Keratinocyte (primary cell): ENCODE measurements around the gene ARHGAP8.

Experiments used
- EZH2 ChIP-seq: IDR thresholded peaks from one replicate; pipeline ENCODE4 v1.6.1; 2012; ENCODE audit warnings: inconsistent platforms, mild to moderate bottlenecking, low read length, moderate library complexity
- TF ChIP-seq, protein P1 (sequence below), 3 experiments: IDR thresholded peaks in 1 of 3; conservative IDR thresholded peaks in 1 of 3; optimal IDR thresholded peaks in 1 of 3; 2 replicates in 2 of 3; 3 replicates in 1 of 3; pipeline versions ENCODE3 to v1.5.1; 2011; ENCODE audit warnings: low read length in 3 of 3, mild to moderate bottlenecking in 3 of 3, moderate library complexity in 2 of 3, control low read depth in 1 of 3, inconsistent platforms in 1 of 3; ENCODE audit not compliant: insufficient read depth in 2 of 3; ENCODE audit errors: extremely low read depth in 1 of 3

DNA sequence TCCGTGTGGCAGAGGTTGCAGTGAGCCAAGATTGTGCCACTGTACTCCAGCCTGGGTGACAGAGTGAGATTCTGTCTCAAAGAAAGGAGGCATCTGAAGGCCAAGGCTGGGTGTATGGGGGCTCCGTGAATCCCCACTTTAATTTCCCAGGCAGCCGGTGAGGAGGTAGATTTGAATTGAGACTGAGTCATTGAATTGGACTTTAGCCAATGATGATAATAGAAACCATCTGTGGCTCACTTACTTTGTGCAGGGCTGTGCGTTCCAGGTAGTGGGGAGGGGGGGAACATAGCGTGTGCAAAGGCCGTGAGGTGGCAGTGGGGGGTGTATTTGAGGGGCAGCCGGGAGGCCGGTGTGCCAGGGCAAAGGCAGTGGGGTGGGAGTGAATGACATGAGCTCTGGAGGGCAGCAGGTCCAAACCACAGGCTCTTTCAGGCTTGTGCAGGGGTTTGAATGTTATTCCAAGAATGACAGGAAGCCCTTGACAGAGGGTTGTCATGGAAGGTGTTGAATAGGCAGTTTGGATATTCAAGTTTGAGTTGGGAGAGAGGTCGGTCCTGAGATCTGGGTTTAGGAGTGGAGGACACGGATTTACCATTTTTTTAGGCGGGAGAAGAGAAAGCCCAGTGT is 6.1 kb downstream of the ARHGAP8 start:
- TF ChIP-seq, protein P1, sequence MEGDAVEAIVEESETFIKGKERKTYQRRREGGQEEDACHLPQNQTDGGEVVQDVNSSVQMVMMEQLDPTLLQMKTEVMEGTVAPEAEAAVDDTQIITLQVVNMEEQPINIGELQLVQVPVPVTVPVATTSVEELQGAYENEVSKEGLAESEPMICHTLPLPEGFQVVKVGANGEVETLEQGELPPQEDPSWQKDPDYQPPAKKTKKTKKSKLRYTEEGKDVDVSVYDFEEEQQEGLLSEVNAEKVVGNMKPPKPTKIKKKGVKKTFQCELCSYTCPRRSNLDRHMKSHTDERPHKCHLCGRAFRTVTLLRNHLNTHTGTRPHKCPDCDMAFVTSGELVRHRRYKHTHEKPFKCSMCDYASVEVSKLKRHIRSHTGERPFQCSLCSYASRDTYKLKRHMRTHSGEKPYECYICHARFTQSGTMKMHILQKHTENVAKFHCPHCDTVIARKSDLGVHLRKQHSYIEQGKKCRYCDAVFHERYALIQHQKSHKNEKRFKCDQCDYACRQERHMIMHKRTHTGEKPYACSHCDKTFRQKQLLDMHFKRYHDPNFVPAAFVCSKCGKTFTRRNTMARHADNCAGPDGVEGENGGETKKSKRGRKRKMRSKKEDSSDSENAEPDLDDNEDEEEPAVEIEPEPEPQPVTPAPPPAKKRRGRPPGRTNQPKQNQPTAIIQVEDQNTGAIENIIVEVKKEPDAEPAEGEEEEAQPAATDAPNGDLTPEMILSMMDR (optimal IDR thresholded peaks at IDR 0.05 in 1 of 3, IDR thresholded peaks at IDR 0.05 in 1 of 3, conservative IDR thresholded peaks at IDR 0.05 in 1 of 3; ENCODE audit: extremely low read depth in 1 of 3, insufficient read depth in 2 of 3, low read length in 3 of 3) = no peak
- no peak for TF ChIP-seq EZH2
